Panc1 (cell line): ENCODE results near the gene MRPL44. TPM values are rescaled to one million over a fixed set of nuclear protein-coding genes. Genes with fewer than 3 reads are reported as not detected.

Source experiments
- ATAC-seq: fragments of 200-7000 bp; cut with Tn5 transposase; 2 replicates; pipeline ENCODE4 v1.9.1; 2020; ENCODE audit warnings: mild to moderate bottlenecking, moderate library complexity
- BruUV-seq: library from RNA; stranded (reverse); fragments of 400-500 nt; replicated peaks from 2 replicates; lab custom pipeline; 2021; lab: Mats Ljungman, UMichigan
- CTCF ChIA-PET: fragments of 300-600 bp; sonication (Branson Sonifier 250); formaldehyde crosslinking; loops from one replicate; lab custom pipeline; 2022; ENCODE audit warnings: antibody characterized with exemption; lab: Charles Lee
- POLR2A ChIA-PET: fragments of 300-600 bp; sonication (Branson Sonifier 250); formaldehyde crosslinking; loops from one replicate; lab custom pipeline; 2022; ENCODE audit warnings: antibody characterized with exemption; lab: Charles Lee
- DNase-seq: peaks from one replicate; pipeline ENCODE4 v3.0.0-alpha.2; 2010; ENCODE audit warnings: low read depth, low spot score
- H3K27ac ChIP-seq: 2 replicates; pipeline ENCODE4 v1.5.1; 2011; ENCODE audit warnings: mild to moderate bottlenecking, low read length, inconsistent platforms
- H3K27me3 ChIP-seq: fragments of 200-500 bp; sonication (Bioruptor generic); 2 replicates; pipeline ENCODE4 v1.6.0; 2014; ENCODE audit warnings: low read length, inconsistent platforms; ENCODE audit not compliant: control insufficient read depth, insufficient read depth
- H3K36me3 ChIP-seq: fragments of 200-500 bp; sonication (Bioruptor generic); 2 replicates; pipeline ENCODE4 v1.5.1; 2014; ENCODE audit warnings: inconsistent platforms, mild to moderate bottlenecking, low read length, moderate library complexity; ENCODE audit not compliant: control insufficient read depth, insufficient read depth
- H3K4me1 ChIP-seq: 2 replicates; pipeline ENCODE4 v1.5.1; 2011; ENCODE audit warnings: inconsistent platforms, mild to moderate bottlenecking, low read length, moderate library complexity; ENCODE audit not compliant: control insufficient read depth, insufficient read depth
- H3K4me3 ChIP-seq, 2 experiments: 2 replicates each; pipeline ENCODE4 v1.5.1; 2011 to 2012; ENCODE audit warnings: low read depth in 2 of 2, low read length in 2 of 2, mild to moderate bottlenecking in 2 of 2, inconsistent platforms in 1 of 2, moderate library complexity in 1 of 2
- H3K9me3 ChIP-seq: fragments of 200-500 bp; sonication (Bioruptor generic); 2 replicates; pipeline ENCODE4 v1.5.1; 2014; ENCODE audit warnings: low read depth, mild to moderate bottlenecking, inconsistent platforms, low read length, moderate library complexity; ENCODE audit not compliant: control insufficient read depth, insufficient read depth
- CTCF ChIP-seq: fragments of 450-650 bp; IDR thresholded peaks from 2 replicates; pipeline ENCODE4 v1.5.1; 2017; ENCODE audit warnings: mild to moderate bottlenecking
- POLR2AphosphoS5 ChIP-seq: IDR thresholded peaks from 2 replicates; pipeline ENCODE4 v1.6.1; 2012; ENCODE audit warnings: mild to moderate bottlenecking, low read depth, low read length, moderate library complexity
- SIN3A ChIP-seq: IDR thresholded peaks from 2 replicates; pipeline ENCODE4 v1.6.1; 2012; ENCODE audit warnings: low read depth, mild to moderate bottlenecking, low read length, moderate library complexity, borderline replicate concordance; ENCODE audit not compliant: insufficient read depth
- TCF7L2 ChIP-seq: IDR thresholded peaks from 2 replicates; pipeline ENCODE4 v1.6.1; 2011; ENCODE audit warnings: mild to moderate bottlenecking, low read depth, low read length, inconsistent platforms
- in situ Hi-C: cut with HindIII; loops from 2 replicates; pipeline ENCODE4 v1.10.0; 2016; ENCODE audit warnings: low sequenced_read_pairs, low pct_unique_long_range_greater_than_20kb
- intact Hi-C: fragments of 100-400 bp; cut with micrococcal nuclease; formaldehyde crosslinking; loops from one replicate; pipeline ENCODE4 v1.10.0; 2022; ENCODE audit not compliant: unreplicated experiment
- total RNA-seq: library from RNA; stranded (reverse); gene quantifications from one replicate; pipeline ENCODE4 v1.2.1, GENCODE V29; 2021; ENCODE audit not compliant: unreplicated experiment
- TF ChIP-seq, protein P1 (sequence below), 2 experiments: IDR thresholded peaks; 2 replicates each; pipeline ENCODE4 v1.6.1; 2011 to 2012; ENCODE audit warnings: low read depth in 2 of 2, control low read depth in 1 of 2, low read length in 1 of 2, mild to moderate bottlenecking in 1 of 2, moderate library complexity in 1 of 2; ENCODE audit not compliant: insufficient read depth in 1 of 2

Gene MRPL44
- total RNA-seq, 1 experiment from 2014 or later: 27.8 TPM

DNA sequence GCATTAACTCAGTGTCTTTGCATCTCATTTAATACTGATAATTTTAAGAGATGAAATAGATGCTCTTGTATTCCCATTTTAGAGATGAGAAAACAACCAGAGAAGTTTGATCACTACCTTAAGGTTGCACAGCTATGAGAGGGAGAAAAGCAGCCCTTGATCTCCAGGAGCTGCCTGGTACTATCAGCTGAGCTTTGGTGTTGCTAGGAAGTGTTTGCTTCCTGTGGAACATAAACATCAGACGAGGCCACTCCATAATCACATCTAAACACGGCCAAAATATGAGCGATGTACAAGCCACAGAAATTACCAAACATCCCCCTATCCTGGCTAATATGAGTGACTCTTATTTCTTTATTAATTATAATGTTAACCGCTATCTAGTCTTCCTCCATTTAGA lies 11.5 kb upstream of the MRPL44 start:
- Histone ChIP-seq H3K4me1 (peaks cover 16% of the 10 kb centered on the region), H3K4me3 (peak overlapping the region; percentile 83 to 87), H3K27ac (peak overlapping the region; percentile 58; the same call in 1 of the 2 replicates), H3K36me3 (no peaks in the 10 kb centered on the region; the same call in 1 of the 2 replicates), H3K9me3 (no peaks in the 10 kb centered on the region), H3K27me3 (no peaks in the 10 kb centered on the region)
- TF ChIP-seq CTCF: no peak
- no peak for TF ChIP-seq POLR2AphosphoS5
- TF ChIP-seq SIN3A: no peak
- no peak for TF ChIP-seq TCF7L2
- TF ChIP-seq, protein P1, sequence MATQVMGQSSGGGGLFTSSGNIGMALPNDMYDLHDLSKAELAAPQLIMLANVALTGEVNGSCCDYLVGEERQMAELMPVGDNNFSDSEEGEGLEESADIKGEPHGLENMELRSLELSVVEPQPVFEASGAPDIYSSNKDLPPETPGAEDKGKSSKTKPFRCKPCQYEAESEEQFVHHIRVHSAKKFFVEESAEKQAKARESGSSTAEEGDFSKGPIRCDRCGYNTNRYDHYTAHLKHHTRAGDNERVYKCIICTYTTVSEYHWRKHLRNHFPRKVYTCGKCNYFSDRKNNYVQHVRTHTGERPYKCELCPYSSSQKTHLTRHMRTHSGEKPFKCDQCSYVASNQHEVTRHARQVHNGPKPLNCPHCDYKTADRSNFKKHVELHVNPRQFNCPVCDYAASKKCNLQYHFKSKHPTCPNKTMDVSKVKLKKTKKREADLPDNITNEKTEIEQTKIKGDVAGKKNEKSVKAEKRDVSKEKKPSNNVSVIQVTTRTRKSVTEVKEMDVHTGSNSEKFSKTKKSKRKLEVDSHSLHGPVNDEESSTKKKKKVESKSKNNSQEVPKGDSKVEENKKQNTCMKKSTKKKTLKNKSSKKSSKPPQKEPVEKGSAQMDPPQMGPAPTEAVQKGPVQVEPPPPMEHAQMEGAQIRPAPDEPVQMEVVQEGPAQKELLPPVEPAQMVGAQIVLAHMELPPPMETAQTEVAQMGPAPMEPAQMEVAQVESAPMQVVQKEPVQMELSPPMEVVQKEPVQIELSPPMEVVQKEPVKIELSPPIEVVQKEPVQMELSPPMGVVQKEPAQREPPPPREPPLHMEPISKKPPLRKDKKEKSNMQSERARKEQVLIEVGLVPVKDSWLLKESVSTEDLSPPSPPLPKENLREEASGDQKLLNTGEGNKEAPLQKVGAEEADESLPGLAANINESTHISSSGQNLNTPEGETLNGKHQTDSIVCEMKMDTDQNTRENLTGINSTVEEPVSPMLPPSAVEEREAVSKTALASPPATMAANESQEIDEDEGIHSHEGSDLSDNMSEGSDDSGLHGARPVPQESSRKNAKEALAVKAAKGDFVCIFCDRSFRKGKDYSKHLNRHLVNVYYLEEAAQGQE (IDR thresholded peaks at IDR 0.05; ENCODE audit: insufficient read depth in 1 of 2, low read depth in 2 of 2, low read length in 1 of 2): no peak
- DNase-seq (no peak), ATAC-seq (no peak)
- in situ Hi-C loops: no loop called here
- no TSS peak for BruUV-seq
- ChIA-PET CTCF (no interaction called here), POLR2A (no interaction called here)
- intact Hi-C loops: no loop called here

- intact Hi-C loops: no loop called here
- H3K4me1 ChIP-seq: peaks cover 11% of the 10 kb centered on the region
- ATAC-seq (no peak), DNase-seq (no peak)
- ChIA-PET POLR2A (no interaction called here), CTCF (no interaction called here)
- no TSS peak for BruUV-seq
- in situ Hi-C loops: no loop called here
- H3K27me3 ChIP-seq: no peaks in the 10 kb centered on the region
- H3K9me3 ChIP-seq: no peaks in the 10 kb centered on the region
- no peaks in the 10 kb centered on the region; the same call in 1 of the 2 replicates for H3K36me3 ChIP-seq
- TF ChIP-seq, protein P1 (IDR thresholded peaks at IDR 0.05; ENCODE audit: insufficient read depth in 1 of 2, low read depth in 2 of 2, low read length in 1 of 2): no peak
- TF ChIP-seq SIN3A: no peak
- no peak for TF ChIP-seq POLR2AphosphoS5
- no peak for TF ChIP-seq CTCF
- TF ChIP-seq TCF7L2: no peak
- no peak overlapping the region for H3K4me3 ChIP-seq
- no peak overlapping the region for H3K27ac ChIP-seq
Measured at GRCh38 chr2:223947711-223948205, 9.5 kb upstream of the MRPL44 start.
